Stomach (tissue), 4 donors: ENCODE measurements around the gene GJB6.

Experiments used
- POLR2A ChIP-seq, 4 donors: fragments of 450-650 bp; IDR thresholded peaks; one replicate each; pipeline ENCODE4 v1.6.1; 2016; ENCODE audit warnings: antibody characterized with exemption in 4 of 4, control low read depth in 2 of 4, mild to moderate bottlenecking in 1 of 4, moderate library complexity in 1 of 4
- POLR2AphosphoS5 ChIP-seq, 3 donors: sonication (generic); formaldehyde crosslinking; IDR thresholded peaks; one replicate each; pipeline ENCODE4 v1.6.1; 2016; ENCODE audit warnings: antibody characterized with exemption in 3 of 3
- TF ChIP-seq, protein P1 (sequence below), 7 experiments: fragments of 450-650 bp in 4 of 7; fragments of 200-600 bp in 3 of 7; sonication (generic) in 3 of 7; IDR thresholded peaks; one replicate each; pipeline ENCODE4 v1.5.1; 2016 to 2019; ENCODE audit warnings: antibody characterized with exemption in 7 of 7, control low read depth in 2 of 7, mild to moderate bottlenecking in 1 of 7

GRCh38 chr13:20192836-20193161, 39.3 kb downstream of the GJB6 start, which contains the start of gene GJB2:
- TF ChIP-seq POLR2A (IDR thresholded peaks at IDR 0.05) (no peak), POLR2AphosphoS5 (IDR thresholded peaks at IDR 0.05) (no peak)
- TF ChIP-seq, protein P1, sequence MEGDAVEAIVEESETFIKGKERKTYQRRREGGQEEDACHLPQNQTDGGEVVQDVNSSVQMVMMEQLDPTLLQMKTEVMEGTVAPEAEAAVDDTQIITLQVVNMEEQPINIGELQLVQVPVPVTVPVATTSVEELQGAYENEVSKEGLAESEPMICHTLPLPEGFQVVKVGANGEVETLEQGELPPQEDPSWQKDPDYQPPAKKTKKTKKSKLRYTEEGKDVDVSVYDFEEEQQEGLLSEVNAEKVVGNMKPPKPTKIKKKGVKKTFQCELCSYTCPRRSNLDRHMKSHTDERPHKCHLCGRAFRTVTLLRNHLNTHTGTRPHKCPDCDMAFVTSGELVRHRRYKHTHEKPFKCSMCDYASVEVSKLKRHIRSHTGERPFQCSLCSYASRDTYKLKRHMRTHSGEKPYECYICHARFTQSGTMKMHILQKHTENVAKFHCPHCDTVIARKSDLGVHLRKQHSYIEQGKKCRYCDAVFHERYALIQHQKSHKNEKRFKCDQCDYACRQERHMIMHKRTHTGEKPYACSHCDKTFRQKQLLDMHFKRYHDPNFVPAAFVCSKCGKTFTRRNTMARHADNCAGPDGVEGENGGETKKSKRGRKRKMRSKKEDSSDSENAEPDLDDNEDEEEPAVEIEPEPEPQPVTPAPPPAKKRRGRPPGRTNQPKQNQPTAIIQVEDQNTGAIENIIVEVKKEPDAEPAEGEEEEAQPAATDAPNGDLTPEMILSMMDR (IDR thresholded peaks at IDR 0.05): no peak
